HepG2 (cell line): Measurements from ENCODE around the gene SYS1. TPM values are rescaled to one million over a fixed set of nuclear protein-coding genes. Genes with fewer than 3 reads are reported as not detected.
A peak's percentile ranks its signal among the peaks of the same experiment; 100 is the strongest.

ENCODE experiments used
- ADNP ChIP-seq: sonication (generic); formaldehyde crosslinking; IDR thresholded peaks from 2 replicates; pipeline ENCODE4 v1.4.0; 2020; ENCODE audit warnings: missing genetic modification reagents
- BRF2 ChIP-seq: sonication (generic); formaldehyde crosslinking; IDR thresholded peaks from 2 replicates; pipeline ENCODE4 v1.8.1; 2022; ENCODE audit warnings: mild to moderate bottlenecking, missing genetic modification reagents
- CBX2 ChIP-seq, 2 experiments: fragments of 200-600 bp in 1 of 2; sonication (generic); formaldehyde crosslinking in 1 of 2; IDR thresholded peaks; 2 replicates each; pipeline versions ENCODE4 v1.7.0 to v1.8.1; 2018 to 2022; ENCODE audit warnings: low read depth in 2 of 2, low read length in 1 of 2, mild to moderate bottlenecking in 1 of 2, missing genetic modification reagents in 1 of 2
- ELF1 ChIP-seq: sonication (generic); formaldehyde crosslinking; IDR thresholded peaks from 2 replicates; pipeline ENCODE4 v1.4.0; 2020; ENCODE audit warnings: missing genetic modification reagents
- HDAC6 ChIP-seq: fragments of 200-600 bp; sonication (generic); IDR thresholded peaks from 2 replicates; pipeline ENCODE4 v1.7.0; 2017; ENCODE audit warnings: mild to moderate bottlenecking, antibody characterized with exemption, low read length, low read depth
- MLXIP ChIP-seq: sonication (generic); formaldehyde crosslinking; IDR thresholded peaks from 2 replicates; pipeline ENCODE4 v1.9.0; 2021; ENCODE audit warnings: missing genetic modification reagents, borderline replicate concordance
- NFATC3 ChIP-seq: sonication (generic); formaldehyde crosslinking; IDR thresholded peaks from 2 replicates; pipeline ENCODE4 v1.5.1; 2020; ENCODE audit warnings: mild to moderate bottlenecking, missing genetic modification reagents
- NR1H2 ChIP-seq: sonication (generic); formaldehyde crosslinking; IDR thresholded peaks from 2 replicates; pipeline ENCODE4 v1.8.1; 2022; ENCODE audit warnings: low read depth, missing genetic modification reagents, borderline replicate concordance
- PBX3 ChIP-seq: sonication (generic); formaldehyde crosslinking; IDR thresholded peaks from 2 replicates; pipeline ENCODE4 v1.8.1; 2023; ENCODE audit warnings: missing genetic modification reagents, inconsistent platforms, borderline replicate concordance
- PREB ChIP-seq: sonication (generic); formaldehyde crosslinking; IDR thresholded peaks from 2 replicates; pipeline ENCODE4 v1.4.0; 2020; ENCODE audit warnings: missing genetic modification reagents
- RNF219 ChIP-seq: sonication (generic); formaldehyde crosslinking; IDR thresholded peaks from 2 replicates; pipeline ENCODE4 v1.5.0; 2020; ENCODE audit warnings: mild to moderate bottlenecking, missing genetic modification reagents
- ZNF543 ChIP-seq: sonication (generic); formaldehyde crosslinking; IDR thresholded peaks from 2 replicates; pipeline ENCODE4 v1.4.0; 2020; ENCODE audit warnings: mild to moderate bottlenecking, missing genetic modification reagents
- ZNF678 ChIP-seq: sonication (generic); formaldehyde crosslinking; IDR thresholded peaks from 2 replicates; pipeline ENCODE4 v1.4.0; 2020; ENCODE audit warnings: mild to moderate bottlenecking, missing genetic modification reagents
- ZNF704 ChIP-seq: sonication (generic); formaldehyde crosslinking; IDR thresholded peaks from 2 replicates; pipeline ENCODE4 v1.8.1; 2023; ENCODE audit warnings: mild to moderate bottlenecking, inconsistent platforms, moderate library complexity, missing genetic modification reagents, borderline replicate concordance
- ZNF709 ChIP-seq: sonication (generic); formaldehyde crosslinking; IDR thresholded peaks from 2 replicates; pipeline ENCODE4 v1.5.0; 2020; ENCODE audit warnings: mild to moderate bottlenecking, missing genetic modification reagents
- ZNF749 ChIP-seq: sonication (generic); formaldehyde crosslinking; IDR thresholded peaks from 2 replicates; pipeline ENCODE4 v1.8.0; 2022; ENCODE audit warnings: mild to moderate bottlenecking, missing genetic modification reagents, moderate library complexity, borderline replicate concordance
- polyA plus RNA-seq, 8 experiments: library from polyadenylated mRNA; depleted of rRNA in 3 of 8; stranded (reverse) in 7 of 8; unstranded in 1 of 8; fragments of >200 nt; fragmentation: Illumina TruSeq in 4 of 8; extraction: Trizol in 4 of 8; gene quantifications; 2 replicates each; pipeline versions ENCODE4 v1.2.1 to v1.2.3, GENCODE V29; 2011 to 2016; ENCODE audit warnings: low read depth in 4 of 8, missing spikeins in 1 of 8, mixed read lengths in 1 of 8; ENCODE audit not compliant: insufficient read depth in 1 of 8
- total RNA-seq, 5 experiments: library from RNA; depleted of rRNA; stranded (reverse); fragments of >200 nt; fragmentation: Illumina TruSeq; extraction: Trizol; gene quantifications; 2 replicates each; pipeline ENCODE4 v1.2.3, GENCODE V29; 2016; ENCODE audit warnings: low read depth in 1 of 5

Gene SYS1
- total and polyA plus RNA-seq, 2 of the 13 experiments (the other 11 are each of a cell fraction or from before 2014, with no cell fraction given), result 38.3 to 65.6 TPM

- TF ChIP-seq NR1H2 (CRISPR knock-in tag), result no peak
- no peak for TF ChIP-seq PREB (CRISPR knock-in tag)
- TF ChIP-seq HDAC6, result no peak
- TF ChIP-seq ZNF704 (CRISPR knock-in tag), result no peak
- TF ChIP-seq RNF219 (CRISPR knock-in tag), result no peak
- TF ChIP-seq ZNF709 (CRISPR knock-in tag), result 0 out of 2 replicates have a peak, but pooled peaks have one; percentile 7
- TF ChIP-seq ZNF678 (CRISPR knock-in tag), result no peak
- TF ChIP-seq BRF2 (CRISPR knock-in tag), result no peak
- no peak for TF ChIP-seq MLXIP (CRISPR knock-in tag)
- TF ChIP-seq NFATC3, result no peak
- TF ChIP-seq ZNF543, result no peak
- peak; percentile 6; the same call in 1 of the 2 replicates for TF ChIP-seq ELF1 (CRISPR knock-in tag)
- TF ChIP-seq ADNP (CRISPR knock-in tag), result no peak
- no peak for TF ChIP-seq ZNF749 (CRISPR knock-in tag)
- TF ChIP-seq CBX2 (IDR thresholded peaks at IDR 0.05; ENCODE audit: low read depth, low read length), result no peak
- no peak for TF ChIP-seq CBX2 (CRISPR knock-in tag; IDR thresholded peaks at IDR 0.05; ENCODE audit: low read depth)
- no peak for TF ChIP-seq PBX3 (CRISPR knock-in tag)
Observed at GRCh38 chr20:45358282-45359068, 4.5 kb upstream of the SYS1 start (continued).
